Activated B cell treated with CpG ODN at 0.5 μM for 24 hours (primary cell): ENCODE results near the gene ANKRD66. TPM values are rescaled to one million over a fixed set of nuclear protein-coding genes. Genes with fewer than 3 reads are reported as not detected.
"Not testable (repeated sequence)": the region's sequence is repeated elsewhere in the genome, so short reads cannot be mapped to it uniquely, and the experiment has no call there.

Source experiments
- ATAC-seq: fragments of 200-7000 bp; cut with Tn5 transposase; one replicate; pipeline ENCODE4 v1.10.0; 2021; ENCODE audit warnings: low read depth, mild to moderate bottlenecking, moderate library complexity
- CTCF ChIA-PET: fragments of 350-600 bp; sonication (Branson Sonifier 250); formaldehyde crosslinking; loops from one replicate; lab custom pipeline; 2021; ENCODE audit warnings: antibody characterized with exemption; lab: Charles Lee
- POLR2A ChIA-PET: fragments of 350-600 bp; sonication (Branson Sonifier 250); formaldehyde crosslinking; loops from one replicate; lab custom pipeline; 2021; ENCODE audit warnings: antibody characterized with exemption; lab: Charles Lee
- DNase-seq: peaks from one replicate; pipeline ENCODE4 v3.0.0; 2022
- H3K27ac Mint-ChIP-seq: one replicate; pipeline ENCODE4 v1.8.0; 2020; ENCODE audit warnings: mixed read lengths
- H3K27me3 Mint-ChIP-seq: one replicate; pipeline ENCODE4 v1.8.0; 2021; ENCODE audit warnings: mixed read lengths
- H3K36me3 Mint-ChIP-seq: one replicate; pipeline ENCODE4 v1.8.0; 2021; ENCODE audit warnings: low read depth, mixed read lengths
- H3K4me1 Mint-ChIP-seq: one replicate; pipeline ENCODE4 v1.8.0; 2021; ENCODE audit warnings: mixed read lengths
- H3K4me3 Mint-ChIP-seq: one replicate; pipeline ENCODE4 v1.8.0; 2020; ENCODE audit warnings: mild to moderate bottlenecking, mixed read lengths
- H3K9me3 Mint-ChIP-seq: one replicate; pipeline ENCODE4 v1.8.0; 2020; ENCODE audit warnings: mixed read lengths
- intact Hi-C: fragments of 100-400 bp; cut with micrococcal nuclease; formaldehyde crosslinking; loops from one replicate; pipeline ENCODE4 v1.15.1; 2024
- total RNA-seq: library from RNA; stranded (reverse); gene quantifications from 2 replicates; pipeline ENCODE4 v1.2.3, GENCODE V29; 2022
- TF ChIP-seq, protein P1 (sequence below): fragments of 200-600 bp; IDR thresholded peaks from one replicate; pipeline ENCODE4 v1.8.0; 2022; ENCODE audit warnings: antibody characterized with exemption, mild to moderate bottlenecking

Gene ANKRD66
- total RNA-seq, 1 donor from 2014 or later: not detected

DNA sequence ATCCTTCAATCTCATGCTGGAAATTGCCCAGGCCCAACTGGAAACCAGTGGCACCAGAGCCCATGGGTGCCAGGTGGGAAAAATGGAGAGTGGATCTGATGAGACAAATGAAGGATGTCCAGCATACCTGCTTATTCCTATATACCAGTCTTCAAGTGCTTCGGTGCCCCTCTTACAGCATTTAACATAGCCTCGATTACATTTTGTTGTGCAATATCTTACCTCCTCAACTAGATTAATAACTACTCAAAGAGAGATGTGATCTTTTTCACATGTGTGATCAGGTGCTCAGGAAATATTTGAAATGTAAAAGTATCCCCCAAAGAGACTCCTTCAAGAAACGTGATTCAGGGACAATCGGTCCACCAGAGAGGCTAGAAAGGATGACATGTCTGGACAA is 4.8 kb upstream of the ANKRD66 start:
- DNase-seq: no peak
- TF ChIP-seq, protein P1, sequence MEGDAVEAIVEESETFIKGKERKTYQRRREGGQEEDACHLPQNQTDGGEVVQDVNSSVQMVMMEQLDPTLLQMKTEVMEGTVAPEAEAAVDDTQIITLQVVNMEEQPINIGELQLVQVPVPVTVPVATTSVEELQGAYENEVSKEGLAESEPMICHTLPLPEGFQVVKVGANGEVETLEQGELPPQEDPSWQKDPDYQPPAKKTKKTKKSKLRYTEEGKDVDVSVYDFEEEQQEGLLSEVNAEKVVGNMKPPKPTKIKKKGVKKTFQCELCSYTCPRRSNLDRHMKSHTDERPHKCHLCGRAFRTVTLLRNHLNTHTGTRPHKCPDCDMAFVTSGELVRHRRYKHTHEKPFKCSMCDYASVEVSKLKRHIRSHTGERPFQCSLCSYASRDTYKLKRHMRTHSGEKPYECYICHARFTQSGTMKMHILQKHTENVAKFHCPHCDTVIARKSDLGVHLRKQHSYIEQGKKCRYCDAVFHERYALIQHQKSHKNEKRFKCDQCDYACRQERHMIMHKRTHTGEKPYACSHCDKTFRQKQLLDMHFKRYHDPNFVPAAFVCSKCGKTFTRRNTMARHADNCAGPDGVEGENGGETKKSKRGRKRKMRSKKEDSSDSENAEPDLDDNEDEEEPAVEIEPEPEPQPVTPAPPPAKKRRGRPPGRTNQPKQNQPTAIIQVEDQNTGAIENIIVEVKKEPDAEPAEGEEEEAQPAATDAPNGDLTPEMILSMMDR: no peak
- Mint-ChIP-seq H3K9me3 (no peaks in the 10 kb centered on the region), H3K4me1 (no peaks in the 10 kb centered on the region), H3K36me3 (no peaks in the 10 kb centered on the region), H3K27me3 (peaks cover 10% of the 10 kb centered on the region), H3K4me3 (no peak overlapping the region), H3K27ac (no peak overlapping the region)
- no peak for ATAC-seq
- ChIA-PET POLR2A (no interaction called here), CTCF (no interaction called here)
- intact Hi-C loops: no loop called here

DNA sequence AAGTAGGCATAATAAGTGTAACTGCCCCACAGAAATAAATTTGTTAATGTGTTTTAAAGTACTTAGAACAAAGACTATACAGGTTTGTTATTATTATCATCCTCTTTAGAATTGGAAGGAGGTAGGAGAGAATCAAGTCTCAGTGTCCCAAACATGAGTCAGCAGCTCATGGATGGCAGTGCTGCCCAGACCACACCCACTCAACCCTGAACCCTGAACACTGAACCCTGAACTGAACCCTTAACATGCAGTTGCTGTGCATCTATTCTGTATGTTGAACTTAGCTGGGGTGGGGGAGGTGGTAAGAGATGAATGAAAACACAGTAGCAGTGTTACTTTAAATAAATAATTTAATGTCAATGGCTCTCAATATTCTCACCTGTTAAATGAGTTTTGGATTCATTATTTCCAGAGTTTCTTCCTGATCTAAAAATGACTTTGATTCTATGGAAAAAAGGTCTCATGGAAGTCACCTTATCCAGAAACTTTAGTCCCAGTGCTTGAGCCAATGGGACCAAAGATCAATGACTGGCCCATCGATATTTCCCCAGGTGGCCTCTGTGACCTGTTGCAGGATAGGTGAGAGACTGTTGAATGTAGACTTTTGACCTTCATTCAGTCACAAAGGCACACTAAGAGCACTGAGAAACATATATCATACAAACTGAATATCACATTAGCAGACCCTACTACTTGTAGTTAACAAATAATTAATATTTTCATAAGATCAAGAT is 3.1 kb upstream of the ANKRD66 start:
- Mint-ChIP-seq H3K36me3 (no peaks in the 10 kb centered on the region), H3K27ac (no peak overlapping the region), H3K27me3 (peaks cover 3% of the 10 kb centered on the region), H3K4me3 (no peak overlapping the region), H3K4me1 (no peaks in the 10 kb centered on the region), H3K9me3 (no peaks in the 10 kb centered on the region)
- no peak for DNase-seq
- ChIA-PET POLR2A (interaction anchor here (0.7 kb wide), 1 partner anchor 12 kb away, joined by 3 read pairs; no protein-coding TSS in a partner anchor), CTCF (no interaction called here)
- intact Hi-C loops: no loop called here
- ATAC-seq: no peak
- TF ChIP-seq, protein P1: no peak

DNA sequence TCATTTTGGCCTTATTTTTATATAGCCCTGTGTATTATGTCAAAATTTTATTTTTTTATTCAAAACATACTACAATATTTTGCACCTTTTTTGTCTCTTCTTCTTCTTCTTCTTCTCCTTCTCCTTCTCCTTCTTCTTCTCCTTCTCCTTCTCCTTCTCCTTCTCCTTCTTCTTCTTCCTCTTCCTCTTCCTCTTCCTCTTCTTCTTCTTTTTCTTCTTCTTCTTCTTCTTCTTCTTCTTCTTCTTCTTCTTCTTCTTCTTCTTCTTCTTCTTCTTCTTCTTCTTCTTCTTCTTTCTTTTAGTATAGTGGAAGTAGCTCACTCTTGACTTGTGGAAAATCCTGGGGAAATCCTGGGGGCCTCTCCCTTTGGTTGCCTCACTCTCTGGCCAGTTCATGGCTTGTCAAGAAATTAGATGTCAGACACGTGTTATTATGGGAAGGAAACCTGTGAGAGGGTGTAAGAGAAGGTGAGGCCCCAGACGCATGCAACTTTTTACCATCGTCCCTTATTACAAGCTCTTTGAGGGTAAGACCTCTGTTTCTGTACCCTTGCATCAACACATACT is 2.5 kb upstream of the ANKRD66 start:
- H3K27ac Mint-ChIP-seq, intact Hi-C loops, ATAC-seq, H3K36me3 Mint-ChIP-seq, H3K27me3 Mint-ChIP-seq, H3K9me3 Mint-ChIP-seq, DNase-seq, H3K4me1 Mint-ChIP-seq, CTCF ChIA-PET, H3K4me3 Mint-ChIP-seq: not testable (repeated sequence)
- POLR2A ChIA-PET: interaction anchor here (0.7 kb wide), 1 partner anchor 11 kb away, joined by 3 read pairs; no protein-coding TSS in a partner anchor

DNA sequence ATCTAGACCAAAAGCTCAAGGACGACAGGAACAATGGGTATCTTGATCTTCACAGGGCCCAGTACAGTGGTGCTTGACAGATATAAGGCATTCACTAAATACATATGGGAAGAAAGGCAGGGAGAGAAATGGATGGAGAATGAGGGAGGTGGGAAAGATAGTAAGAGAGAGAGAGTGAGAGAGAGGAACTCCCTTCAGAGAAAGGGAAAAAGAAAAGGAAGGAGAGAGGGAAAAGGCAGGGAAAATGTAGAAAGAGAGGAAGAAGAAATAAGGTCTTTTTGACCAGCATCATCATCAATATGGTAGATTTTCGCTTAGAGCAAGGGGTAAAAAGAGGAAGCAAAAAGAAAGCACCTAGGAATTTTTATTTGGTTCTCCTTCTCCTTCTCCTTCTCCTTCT is 760 bp upstream of the ANKRD66 start:
- CTCF ChIA-PET: no interaction called here
- intact Hi-C loops: no loop called here
- peaks cover 2% of the 10 kb centered on the region for H3K27me3 Mint-ChIP-seq
- TF ChIP-seq, protein P1: no peak
- H3K27ac Mint-ChIP-seq: no peak overlapping the region
- no peaks in the 10 kb centered on the region for H3K9me3 Mint-ChIP-seq
- POLR2A ChIA-PET: no interaction called here
- H3K4me1 Mint-ChIP-seq: no peaks in the 10 kb centered on the region
- H3K36me3 Mint-ChIP-seq: no peaks in the 10 kb centered on the region
- no peak overlapping the region for H3K4me3 Mint-ChIP-seq
- ATAC-seq (no peak), DNase-seq (no peak)

DNA sequence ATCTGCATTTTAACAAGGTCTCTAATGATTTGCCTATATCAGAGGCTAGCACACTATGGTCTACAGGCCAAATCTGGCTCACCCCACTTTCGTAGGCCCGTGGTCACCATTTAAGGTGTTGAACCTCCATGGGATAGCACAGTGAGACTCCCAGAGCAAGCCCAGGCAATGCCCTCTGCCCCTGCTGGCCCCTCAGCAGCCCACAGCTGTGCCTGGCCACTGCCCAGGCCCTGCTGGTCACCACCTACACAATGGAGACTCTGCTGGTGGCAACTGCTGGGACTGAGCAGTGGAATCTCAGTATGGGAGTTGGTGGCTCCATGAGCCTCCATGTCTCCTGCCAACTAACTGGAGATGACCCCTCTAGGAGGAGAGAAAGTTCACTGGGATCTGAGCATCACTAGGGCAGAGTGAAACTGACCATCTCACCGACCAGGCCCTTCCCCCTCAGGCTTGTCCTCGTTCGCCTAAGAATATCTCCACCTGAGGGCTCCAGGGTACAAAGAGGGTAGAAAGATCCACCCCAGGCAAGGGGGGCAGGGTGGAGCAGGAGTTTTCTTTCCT is 2.3 kb downstream of the ANKRD66 start:
- DNase-seq (no peak), ATAC-seq (no peak)
- ChIA-PET POLR2A (no interaction called here), CTCF (no interaction called here)
- no peak overlapping the region for H3K4me3 Mint-ChIP-seq
- H3K27ac Mint-ChIP-seq: no peak overlapping the region
- peaks cover 7% of the 10 kb centered on the region for H3K27me3 Mint-ChIP-seq
- H3K9me3 Mint-ChIP-seq: no peaks in the 10 kb centered on the region
- H3K36me3 Mint-ChIP-seq: no peaks in the 10 kb centered on the region
- TF ChIP-seq, protein P1: no peak
- intact Hi-C loops: no loop called here
- H3K4me1 Mint-ChIP-seq: no peaks in the 10 kb centered on the region
